ENCODE data around the gene GRIN2A. TPM values are rescaled to one million over a fixed set of nuclear protein-coding genes. Genes with fewer than 3 reads are reported as not detected.

Gene GRIN2A
- total and polyA plus RNA-seq, 2 of the 8 experiments (the other 6 are each of a cell fraction or from before 2014, with no cell fraction given): 0.18 to 1.8 TPM

GRCh38 chr16:9965079-9965478 lies 217.1 kb downstream of the GRIN2A start:
- POLR2A ChIA-PET (ENCODE audit: partially characterized antibody): no interaction called here
- TF ChIP-seq TBP (IDR thresholded peaks at IDR 0.05; ENCODE audit: low read depth, low read length) (no peak), SP4 (IDR thresholded peaks at IDR 0.05; ENCODE audit: low read length) (no peak), ZNF274 (IDR thresholded peaks at IDR 0.05; ENCODE audit: borderline replicate concordance, extremely low read depth, low read length) (no peak), PHF8 (conservative IDR thresholded peaks at IDR 0.05; ENCODE audit: low read depth, low read length) (no peak), KDM4A (IDR thresholded peaks at IDR 0.05; ENCODE audit: low read depth, low read length, severe bottlenecking) (no peak), CTBP2 (IDR thresholded peaks at IDR 0.05; ENCODE audit: borderline replicate concordance, insufficient read depth, insufficient read length, low read length) (no peak)

More at GRCh38 chr16:9965079-9965478, 217.1 kb downstream of the GRIN2A start:
- no peak overlapping the region for H3K4me3 ChIP-seq (ENCODE audit: extremely low read depth in 1 of 4, insufficient read depth in 2 of 4, low read depth in 3 of 4, low read length in 4 of 4)
- CTCF ChIA-PET (ENCODE audit: partially characterized antibody): interaction anchor here (1.4 kb wide), 1 partner anchor 20 kb away, joined by 4 read pairs; no protein-coding TSS in a partner anchor
- no peaks in the 10 kb centered on the region for H3K79me1 ChIP-seq (ENCODE audit: low read depth, low read length)
- H4K8ac ChIP-seq (ENCODE audit: extremely low read depth, insufficient read depth, low read length): no peak overlapping the region
- FAIRE-seq (no peak), DNase-seq (ENCODE audit: low read depth in 1 of 2, low spot score in 2 of 2) (no peak)
- H3K79me2 ChIP-seq (ENCODE audit: control insufficient read depth in 1 of 2, insufficient read depth in 2 of 2, low read length in 2 of 2): no peaks in the 10 kb centered on the region
- H2AFZ ChIP-seq (ENCODE audit: low read length): no peak overlapping the region
- no peak overlapping the region for H3K56ac ChIP-seq (replicated peaks; ENCODE audit: insufficient read length, low read depth, low read length)
- no peak overlapping the region for H3K27ac ChIP-seq (ENCODE audit: low read depth, low read length)
- no peaks in the 10 kb centered on the region for H4K20me1 ChIP-seq (replicated peaks in 1 of 2; ENCODE audit: control insufficient read depth in 1 of 2, insufficient read depth in 2 of 2, low read length in 2 of 2)
- no peak overlapping the region for H3K18ac ChIP-seq (ENCODE audit: extremely low read depth, low read length)
- no peak overlapping the region for H3K23ac ChIP-seq (ENCODE audit: insufficient read length)
- H3K4me1 ChIP-seq (replicated peaks in 1 of 4; ENCODE audit: control insufficient read depth in 3 of 4, insufficient read depth in 4 of 4, low read length in 3 of 4): peaks cover 0 to 3% (median 0%) of the 10 kb centered on the region in 4 experiments; a peak in 1 of 7 replicates
- no peak overlapping the region for H3K4me2 ChIP-seq (ENCODE audit: insufficient read depth in 1 of 2, low read depth in 2 of 2, low read length in 2 of 2)
- no peak overlapping the region for H4K5ac ChIP-seq (ENCODE audit: insufficient read length, low read depth, low read length)
- H2BK120ac ChIP-seq (replicated peaks; ENCODE audit: low read depth, low read length): no peak overlapping the region
- no peak overlapping the region for H2BK12ac ChIP-seq (ENCODE audit: low read depth, low read length)
- H3K9ac ChIP-seq (replicated peaks in 1 of 4; ENCODE audit: extremely low read depth in 1 of 4, low read depth in 3 of 4, low read length in 3 of 4): no peak overlapping the region
- H3K27me3 ChIP-seq (replicated peaks in 1 of 4; ENCODE audit: control insufficient read depth in 3 of 4, extremely low read depth in 1 of 4, insufficient read depth in 3 of 4, low read length in 3 of 4): peaks cover 0 to 7% (median 2%) of the 10 kb centered on the region in 4 experiments; a peak in 2 of 7 replicates
- H3K23me2 ChIP-seq (ENCODE audit: low read depth, low read length): no peaks in the 10 kb centered on the region
- H3K14ac ChIP-seq (ENCODE audit: insufficient read length): no peak overlapping the region
- H4K91ac ChIP-seq (replicated peaks; ENCODE audit: insufficient read length, low read length): no peak overlapping the region
- H2BK15ac ChIP-seq (ENCODE audit: low read length): no peak overlapping the region
- H2AK5ac ChIP-seq (ENCODE audit: low read depth, low read length): no peak overlapping the region
- WGBS, 2 experiments (ENCODE audit: extremely low coverage in 1 of 2, insufficient coverage in 1 of 2, insufficient read length in 1 of 2, insufficient replicate concordance in 2 of 2, low coverage in 1 of 2, low lambda C conversion rate in 2 of 2, missing lambda C conversion rate in 1 of 2): 76% methylated on average over 3 of the region's 3 CpGs; no CpG with 5 or more reads in 1 of the 2 experiments
- H2BK5ac ChIP-seq (ENCODE audit: low read depth, low read length): no peak overlapping the region
- H3K36me3 ChIP-seq (ENCODE audit: control insufficient read depth in 2 of 4, insufficient read depth in 4 of 4, low read length in 3 of 4): no peaks in the 10 kb centered on the region
- H3K9me3 ChIP-seq (ENCODE audit: insufficient read depth in 2 of 2, low read depth in 1 of 2, low read length in 1 of 2): no peaks in the 10 kb centered on the region
- H3K4ac ChIP-seq (replicated peaks; ENCODE audit: insufficient read length, low read depth, low read length): no peak overlapping the region
- no peak overlapping the region for H2BK20ac ChIP-seq (ENCODE audit: low read length)
